HUES48 (cell line): ENCODE data around the gene C11orf98.
A peak's percentile ranks its signal among the peaks of the same experiment; 100 is the strongest.

ENCODE experiments used
- H3K27ac ChIP-seq: one replicate; pipeline ENCODE4 v1.7.0; 2013; ENCODE audit warnings: low read depth, low read length, inconsistent platforms
- H3K27me3 ChIP-seq: 2 replicates; pipeline ENCODE4 v1.6.1; 2013; ENCODE audit warnings: mild to moderate bottlenecking, low read length; ENCODE audit not compliant: control insufficient read depth, insufficient read depth
- H3K36me3 ChIP-seq: 2 replicates; pipeline ENCODE4 v1.6.1; 2013; ENCODE audit warnings: low read length; ENCODE audit not compliant: control insufficient read depth, insufficient read depth
- H3K4me1 ChIP-seq: 2 replicates; pipeline ENCODE4 v1.6.1; 2013; ENCODE audit warnings: mild to moderate bottlenecking, low read length; ENCODE audit not compliant: control insufficient read depth, insufficient read depth
- H3K4me3 ChIP-seq: 2 replicates; pipeline ENCODE4 v1.5.1; 2013; ENCODE audit warnings: mild to moderate bottlenecking, low read depth, low read length
- H3K9ac ChIP-seq: 2 replicates; pipeline ENCODE4 v1.6.1; 2013; ENCODE audit warnings: mild to moderate bottlenecking, low read depth, low read length, moderate library complexity
- H3K9me3 ChIP-seq: 2 replicates; pipeline ENCODE4 v1.6.1; 2013; ENCODE audit warnings: low read length; ENCODE audit not compliant: control insufficient read depth, insufficient read depth

The C11orf98 gene

GRCh38 chr11:62665075-62665598 is at the start of gene C11orf98, which contains the start of gene CSKMT:
Gene C11orf98, minus strand, starts transcription at chr11:62665210. Its CDS starts 41 bp downstream, at chr11:62665169.
Gene CSKMT, plus strand, starts transcription at chr11:62665312. Its CDS starts 568 bp downstream, at chr11:62665880.
- H3K36me3 ChIP-seq = peaks cover 30% of the 10 kb centered on the region
- peak within 1 kb of the TSS; percentile 97 for H3K27ac ChIP-seq
- peak within 1 kb of the TSS; percentile 73 for H3K4me3 ChIP-seq
- no peaks in the 10 kb centered on the region for H3K27me3 ChIP-seq
- peaks cover 12% of the 10 kb centered on the region; the same call in 1 of the 2 replicates for H3K4me1 ChIP-seq
- H3K9ac ChIP-seq = peak within 1 kb of the TSS; percentile 98
- no peaks in the 10 kb centered on the region for H3K9me3 ChIP-seq

GRCh38 chr11:62713343-62713742 is 48.3 kb upstream of the C11orf98 start:
- H3K9me3 ChIP-seq = no peaks in the 10 kb centered on the region
- peaks cover 11% of the 10 kb centered on the region for H3K4me1 ChIP-seq
- H3K27me3 ChIP-seq = no peaks in the 10 kb centered on the region
- H3K36me3 ChIP-seq = peaks cover 76% of the 10 kb centered on the region
- H3K9ac ChIP-seq = no peak overlapping the region
- peak overlapping the region; percentile 74 for H3K27ac ChIP-seq
- H3K4me3 ChIP-seq = no peak overlapping the region

- Histone ChIP-seq H3K4me1 (peaks cover 16% of the 10 kb centered on the region), H3K9ac (no peak overlapping the region), H3K9me3 (no peaks in the 10 kb centered on the region), H3K36me3 (peaks cover 71% of the 10 kb centered on the region), H3K27ac (peak overlapping the region; percentile 74), H3K4me3 (no peak overlapping the region), H3K27me3 (no peaks in the 10 kb centered on the region)
Measured at GRCh38 chr11:62712861-62713260, 47.9 kb upstream of the C11orf98 start.

DNA sequence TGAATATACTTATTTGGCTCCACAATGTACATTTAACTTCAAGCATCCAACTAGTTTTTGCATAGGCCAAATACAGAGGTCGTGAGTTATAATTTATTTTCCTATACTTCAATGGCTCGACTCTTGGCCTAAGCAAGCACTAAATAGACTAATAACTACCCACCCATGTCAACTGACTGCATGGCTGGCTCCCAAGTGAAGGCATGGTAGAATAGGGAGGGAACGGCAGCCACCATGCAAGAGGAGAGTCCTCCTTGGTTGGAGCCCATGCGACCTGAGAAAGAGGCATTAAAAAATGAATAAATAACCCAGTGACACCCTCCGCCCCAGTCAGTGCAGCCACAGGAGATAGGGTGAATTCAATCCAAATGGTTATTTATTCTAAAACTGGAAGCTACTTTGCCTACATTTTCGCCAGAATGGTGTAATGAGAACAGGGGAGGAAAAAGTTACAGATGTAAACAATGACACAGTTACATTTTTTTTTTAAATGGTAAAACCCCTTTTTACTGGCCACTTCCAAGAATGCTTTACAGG is 47.3 kb upstream of the C11orf98 start:
- H3K9me3 ChIP-seq = no peaks in the 10 kb centered on the region
- peaks cover 66% of the 10 kb centered on the region for H3K36me3 ChIP-seq
- no peaks in the 10 kb centered on the region for H3K27me3 ChIP-seq
- H3K27ac ChIP-seq = peak overlapping the region; percentile 8
- peaks cover 19% of the 10 kb centered on the region for H3K4me1 ChIP-seq
- no peak overlapping the region for H3K9ac ChIP-seq
- no peak overlapping the region for H3K4me3 ChIP-seq

DNA sequence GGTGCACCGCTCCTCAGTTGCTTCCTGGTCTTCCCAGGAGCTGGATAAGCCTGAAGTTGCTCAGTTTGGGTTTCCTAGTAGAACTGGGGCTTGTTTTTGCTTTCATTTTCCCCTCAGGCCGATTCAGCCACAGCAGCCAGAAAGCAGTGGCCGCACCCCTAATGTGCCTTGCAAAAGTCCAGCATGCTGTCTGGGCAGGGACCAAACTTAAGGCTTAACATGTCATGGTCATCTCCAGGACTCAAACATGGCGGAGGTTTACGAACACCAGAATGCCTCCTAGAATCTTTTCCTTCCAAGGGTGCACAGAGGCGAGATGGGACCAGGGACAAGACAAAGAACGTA is 45.0 kb upstream of the C11orf98 start:
- Histone ChIP-seq H3K27me3 (no peaks in the 10 kb centered on the region), H3K4me1 (peaks cover 19% of the 10 kb centered on the region), H3K36me3 (peaks cover 46% of the 10 kb centered on the region), H3K27ac (peak overlapping the region; percentile 98), H3K4me3 (peak overlapping the region; percentile 61), H3K9me3 (no peaks in the 10 kb centered on the region), H3K9ac (peak overlapping the region; percentile 91)

- peak overlapping the region; percentile 98 for H3K27ac ChIP-seq
- H3K9me3 ChIP-seq = no peaks in the 10 kb centered on the region
- peak overlapping the region; percentile 91 for H3K9ac ChIP-seq
- H3K27me3 ChIP-seq = no peaks in the 10 kb centered on the region
- H3K36me3 ChIP-seq = peaks cover 46% of the 10 kb centered on the region
- H3K4me1 ChIP-seq = peaks cover 19% of the 10 kb centered on the region
- H3K4me3 ChIP-seq = peak overlapping the region; percentile 79
Measured at GRCh38 chr11:62709247-62710000, 44.4 kb upstream of the C11orf98 start.

- H3K27me3 ChIP-seq = no peaks in the 10 kb centered on the region
- peak overlapping the region; percentile 79 for H3K4me3 ChIP-seq
- peaks cover 41% of the 10 kb centered on the region for H3K36me3 ChIP-seq
- peak overlapping the region; percentile 68 for H3K9ac ChIP-seq
- H3K4me1 ChIP-seq = peaks cover 19% of the 10 kb centered on the region
- no peaks in the 10 kb centered on the region for H3K9me3 ChIP-seq
- peak overlapping the region; percentile 98 for H3K27ac ChIP-seq
Measured at GRCh38 chr11:62708793-62709192, 43.8 kb upstream of the C11orf98 start.

- no peaks in the 10 kb centered on the region for H3K27me3 ChIP-seq
- peaks cover 19% of the 10 kb centered on the region for H3K4me1 ChIP-seq
- H3K27ac ChIP-seq = peak overlapping the region; percentile 98
- H3K9ac ChIP-seq = no peak overlapping the region
- H3K36me3 ChIP-seq = peaks cover 37% of the 10 kb centered on the region
- peak overlapping the region; percentile 79 for H3K4me3 ChIP-seq
- no peaks in the 10 kb centered on the region for H3K9me3 ChIP-seq
Measured at GRCh38 chr11:62708392-62708791, 43.4 kb upstream of the C11orf98 start.

- peaks cover 29% of the 10 kb centered on the region for H3K36me3 ChIP-seq
- no peaks in the 10 kb centered on the region for H3K9me3 ChIP-seq
- no peaks in the 10 kb centered on the region for H3K27me3 ChIP-seq
- peak within 1 kb of the TSS; percentile 82 for H3K9ac ChIP-seq
- peak within 1 kb of the TSS; percentile 98 for H3K27ac ChIP-seq
- peaks cover 19% of the 10 kb centered on the region for H3K4me1 ChIP-seq
- H3K4me3 ChIP-seq = peak within 1 kb of the TSS; percentile 97
Measured at GRCh38 chr11:62707277-62707861, 42.4 kb upstream of the C11orf98 start, which contains the start of the genes BSCL2 and GNG3. Gene BSCL2, minus strand, starts transcription at chr11:62707424. Its CDS starts 229 bp downstream, at chr11:62707195. Gene GNG3, plus strand, starts transcription at chr11:62707676. Its CDS starts 620 bp downstream, at chr11:62708296.

DNA sequence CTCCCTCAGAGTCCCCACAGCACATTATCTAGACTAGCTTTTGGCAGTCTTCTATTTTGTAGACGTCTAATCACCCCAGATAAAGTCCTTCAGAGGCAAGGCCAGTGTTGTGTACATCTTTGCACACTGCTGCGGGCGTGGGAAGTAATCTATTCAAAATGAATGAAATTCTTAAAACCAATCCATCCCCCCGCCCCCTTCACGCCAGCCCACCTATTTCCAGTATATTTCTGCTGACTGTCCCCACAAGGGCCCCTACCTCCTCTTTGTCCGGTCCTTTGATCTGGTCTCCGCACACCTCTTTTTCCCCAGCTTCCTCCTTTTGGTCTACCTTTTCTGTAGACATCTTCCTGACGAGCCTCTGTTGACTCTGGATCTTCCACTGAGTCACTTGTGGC is 41.8 kb upstream of the C11orf98 start:
- Histone ChIP-seq H3K4me1 (peaks cover 19% of the 10 kb centered on the region), H3K4me3 (peak overlapping the region; percentile 97), H3K27ac (peak overlapping the region; percentile 94), H3K36me3 (peaks cover 29% of the 10 kb centered on the region), H3K9ac (peak overlapping the region; percentile 82), H3K27me3 (no peaks in the 10 kb centered on the region), H3K9me3 (no peaks in the 10 kb centered on the region)
